Smooth muscle cell of the pulmonary artery (primary cell): ENCODE results near the gene LACC1. TPM values are rescaled to one million over a fixed set of nuclear protein-coding genes. Genes with fewer than 3 reads are reported as not detected.

ENCODE experiments used
- total RNA-seq: library from RNA; depleted of rRNA; stranded (reverse); fragments of >200 nt; gene quantifications from 2 replicates; pipeline ENCODE4 v1.2.3, GENCODE V29; 2014

LACC1 gene
- 18.7 and 53.2 TPM in 2 replicates for total RNA-seq

GRCh38 chr13:43879755-43880181, at the start of gene LACC1:
TSS of gene LACC1 (plus strand) at chr13:43879904. CDS start at chr13:43880986, 1,082 bp downstream.

GRCh38 chr13:43878892-43879754, 581 bp upstream of the LACC1 start, which contains the start of gene CCDC122:
TSS of gene CCDC122 (minus strand) at chr13:43879740. CDS start at chr13:43869376, 10,364 bp downstream.

Other genes starting within 250 kb of the LACC1 start
- 5.5 and 7.6 TPM in 2 replicates for gene ENOX1, start 92.9 kb upstream of the LACC1 start, total RNA-seq
- 4.2 and 5.4 TPM in 2 replicates for gene CCDC122, start 164 bp upstream of the LACC1 start, total RNA-seq